CD8-positive, alpha-beta memory T cell (primary cell): ENCODE results near the gene RPH3AL. TPM values are rescaled to one million over a fixed set of nuclear protein-coding genes. Genes with fewer than 3 reads are reported as not detected.
"Not testable (repeated sequence)": the region's sequence is repeated elsewhere in the genome, so short reads cannot be mapped to it uniquely, and the experiment has no call there.

Experiments
- CTCF ChIA-PET: fragments of 350-600 bp; sonication (Branson Sonifier 250); formaldehyde crosslinking; loops from one replicate; lab custom pipeline; 2021; ENCODE audit warnings: antibody characterized with exemption; lab: Charles Lee
- POLR2A ChIA-PET: fragments of 350-600 bp; sonication (Branson Sonifier 250); formaldehyde crosslinking; loops from one replicate; lab custom pipeline; 2021; ENCODE audit warnings: antibody characterized with exemption; lab: Charles Lee
- DNase-seq, 5 donors: peaks; one replicate each; pipeline versions ENCODE4 v3.0.0 to v3.0.0-alpha.2; 2020 to 2022; ENCODE audit warnings: mixed read lengths in 1 of 5
- H3K27ac ChIP-seq: one replicate; pipeline ENCODE4 v1.7.0; 2013; ENCODE audit warnings: low read depth, mild to moderate bottlenecking, low read length, moderate library complexity
- H3K27me3 ChIP-seq: 2 replicates; pipeline ENCODE4 v1.7.0; 2013; ENCODE audit warnings: low read length, mild to moderate bottlenecking; ENCODE audit not compliant: insufficient read depth, poor library complexity, severe bottlenecking
- H3K36me3 ChIP-seq: 2 replicates; pipeline ENCODE4 v1.7.0; 2013; ENCODE audit warnings: mild to moderate bottlenecking, low read length, moderate library complexity; ENCODE audit not compliant: insufficient read depth
- H3K4me1 ChIP-seq: 2 replicates; pipeline ENCODE4 v1.7.0; 2013; ENCODE audit warnings: mild to moderate bottlenecking, low read length, moderate library complexity; ENCODE audit not compliant: insufficient read depth
- H3K4me3 ChIP-seq: 2 replicates; pipeline ENCODE4 v1.7.0; 2013; ENCODE audit warnings: mild to moderate bottlenecking, low read length
- H3K9me3 ChIP-seq: 2 replicates; pipeline ENCODE4 v1.7.0; 2013; ENCODE audit warnings: mild to moderate bottlenecking, low read length
- H3K27ac Mint-ChIP-seq, 8 donors: one replicate each; pipeline ENCODE4 v1.8.0; 2020 to 2021; ENCODE audit warnings: mixed read lengths in 8 of 8, mild to moderate bottlenecking in 6 of 8, inconsistent platforms in 3 of 8, moderate library complexity in 3 of 8
- H3K27me3 Mint-ChIP-seq, 2 donors: one replicate each; pipeline ENCODE4 v1.8.0; 2020 to 2021; ENCODE audit warnings: mixed read lengths in 2 of 2, mild to moderate bottlenecking in 1 of 2, moderate library complexity in 1 of 2
- H3K36me3 Mint-ChIP-seq, 3 donors: one replicate each; pipeline ENCODE4 v1.8.0; 2020 to 2021; ENCODE audit warnings: mixed read lengths in 3 of 3, inconsistent platforms in 1 of 3, mild to moderate bottlenecking in 1 of 3
- H3K4me1 Mint-ChIP-seq, 3 donors: one replicate each; pipeline ENCODE4 v1.8.0; 2020 to 2021; ENCODE audit warnings: mixed read lengths in 3 of 3, inconsistent platforms in 1 of 3, mild to moderate bottlenecking in 1 of 3
- H3K4me3 Mint-ChIP-seq, 7 donors: one replicate each; pipeline ENCODE4 v1.8.0; 2020 to 2021; ENCODE audit warnings: mixed read lengths in 7 of 7, mild to moderate bottlenecking in 6 of 7, moderate library complexity in 4 of 7, inconsistent platforms in 2 of 7
- H3K9me3 Mint-ChIP-seq, 5 donors: one replicate each; pipeline ENCODE4 v1.8.0; 2020 to 2022; ENCODE audit warnings: mixed read lengths in 5 of 5, mild to moderate bottlenecking in 3 of 5, moderate library complexity in 2 of 5, inconsistent platforms in 1 of 5
- polyA plus RNA-seq: library from polyadenylated mRNA; unstranded; fragments of 300-500 nt; fragmentation: Illumina TruSeq; gene quantifications from one replicate; pipeline ENCODE4 v1.2.3, GENCODE V29; 2021
- total RNA-seq, 2 experiments: library from RNA; stranded (reverse); gene quantifications; one replicate each; pipeline ENCODE4 v1.2.3, GENCODE V29; 2021

RPH3AL gene
- total and polyA plus RNA-seq, 3 experiments from 2014 or later = 0.91 to 3.7 (median 2.0) TPM

GRCh38 chr17:376936-377863, 24.6 kb upstream of the RPH3AL start:
- H3K27me3 ChIP-seq = no peaks in the 10 kb centered on the region
- no peaks in the 10 kb centered on the region for H3K9me3 ChIP-seq
- DNase-seq = no peak
- Mint-ChIP-seq H3K4me3 (no peak overlapping the region), H3K27ac (peak overlapping the region in 1 of 8 donors; percentile 41), H3K9me3 (no peaks in the 10 kb centered on the region), H3K36me3 (no peaks in the 10 kb centered on the region), H3K27me3 (peaks cover 0 to 2% of the 10 kb centered on the region in 2 donors), H3K4me1 (peaks cover 4 to 5% (median 4%) of the 10 kb centered on the region in 3 donors)
- CTCF ChIA-PET = no interaction called here
- H3K4me1 ChIP-seq = no peaks in the 10 kb centered on the region
- H3K4me3 ChIP-seq = no peak overlapping the region
- H3K36me3 ChIP-seq = no peaks in the 10 kb centered on the region
- POLR2A ChIA-PET = no interaction called here
- no peak overlapping the region for H3K27ac ChIP-seq

- Mint-ChIP-seq H3K36me3 (peaks cover 0 to 6% (median 0%) of the 10 kb centered on the region in 3 donors), H3K4me1 (no peaks in the 10 kb centered on the region), H3K27me3 (peaks cover 0 to 2% of the 10 kb centered on the region in 2 donors), H3K9me3 (peaks cover 0 to under 1% (median under 1%) of the 10 kb centered on the region in 5 donors), H3K27ac (no peak overlapping the region), H3K4me3 (no peak overlapping the region)
- no peak for DNase-seq
- no peak overlapping the region for H3K4me3 ChIP-seq
- no peaks in the 10 kb centered on the region for H3K4me1 ChIP-seq
- no peaks in the 10 kb centered on the region for H3K36me3 ChIP-seq
- ChIA-PET CTCF (no interaction called here), POLR2A (no interaction called here)
- H3K27me3 ChIP-seq = no peaks in the 10 kb centered on the region
- H3K27ac ChIP-seq = no peak overlapping the region
- no peaks in the 10 kb centered on the region for H3K9me3 ChIP-seq
These were observed 21.1 kb upstream of the RPH3AL start for GRCh38 chr17:373613-374230.

GRCh38 chr17:372157-373152, 19.8 kb upstream of the RPH3AL start:
- no peak for DNase-seq
- Histone ChIP-seq H3K36me3 (no peaks in the 10 kb centered on the region), H3K27me3 (no peaks in the 10 kb centered on the region), H3K9me3 (no peaks in the 10 kb centered on the region), H3K4me3 (no peak overlapping the region), H3K27ac (no peak overlapping the region), H3K4me1 (no peaks in the 10 kb centered on the region)
- Mint-ChIP-seq H3K36me3 (peaks cover 0 to 9% (median 5%) of the 10 kb centered on the region in 3 donors), H3K4me3 (no peak overlapping the region), H3K9me3 (peaks cover 0 to 9% (median 4%) of the 10 kb centered on the region in 5 donors), H3K4me1 (peaks cover 3 to 7% (median 3%) of the 10 kb centered on the region in 3 donors), H3K27ac (peak overlapping the region in 1 of 8 donors; percentile 42), H3K27me3 (peaks cover 0 to 4% of the 10 kb centered on the region in 2 donors)
- ChIA-PET POLR2A (no interaction called here), CTCF (no interaction called here)

GRCh38 chr17:371583-371982, 19.0 kb upstream of the RPH3AL start:
- DNase-seq = no peak
- ChIA-PET CTCF (no interaction called here), POLR2A (no interaction called here)

GRCh38 chr17:367656-368055, 15.0 kb upstream of the RPH3AL start:
- H3K27ac Mint-ChIP-seq, H3K27ac ChIP-seq, H3K9me3 ChIP-seq, POLR2A ChIA-PET, CTCF ChIA-PET, H3K4me1 ChIP-seq, H3K9me3 Mint-ChIP-seq, DNase-seq, H3K4me3 ChIP-seq, H3K27me3 Mint-ChIP-seq, H3K27me3 ChIP-seq, H3K36me3 ChIP-seq: not testable (repeated sequence)
- peaks cover 0 to 12% (median 5%) of the 10 kb centered on the region in 3 donors for H3K36me3 Mint-ChIP-seq
- peak overlapping the region in 3 of 7 donors; percentile 15 to 51 (median 33) for H3K4me3 Mint-ChIP-seq
- peaks cover 3 to 36% (median 10%) of the 10 kb centered on the region in 3 donors for H3K4me1 Mint-ChIP-seq

More at GRCh38 chr17:371583-371982, 19.0 kb upstream of the RPH3AL start:
- H3K27ac Mint-ChIP-seq = no peak overlapping the region
- H3K4me3 Mint-ChIP-seq = no peak overlapping the region
- Histone ChIP-seq H3K4me3 (no peak overlapping the region), H3K36me3 (no peaks in the 10 kb centered on the region), H3K27me3 (no peaks in the 10 kb centered on the region), H3K9me3 (no peaks in the 10 kb centered on the region), H3K4me1 (peaks cover 6% of the 10 kb centered on the region), H3K27ac (no peak overlapping the region)
- peaks cover 0 to 2% of the 10 kb centered on the region in 2 donors for H3K27me3 Mint-ChIP-seq
- H3K9me3 Mint-ChIP-seq = peaks cover 0 to 9% (median 4%) of the 10 kb centered on the region in 5 donors
- H3K4me1 Mint-ChIP-seq = peaks cover 3 to 15% (median 3%) of the 10 kb centered on the region in 3 donors
- peaks cover 0 to 9% (median 5%) of the 10 kb centered on the region in 3 donors for H3K36me3 Mint-ChIP-seq

- peak in 1 of 5 donors; percentile 21 for DNase-seq
- peaks cover 3 to 36% (median 10%) of the 10 kb centered on the region in 3 donors for H3K4me1 Mint-ChIP-seq
- H3K9me3 ChIP-seq, POLR2A ChIA-PET, H3K36me3 ChIP-seq, CTCF ChIA-PET, H3K4me1 ChIP-seq, H3K27ac ChIP-seq, H3K27me3 Mint-ChIP-seq, H3K4me3 ChIP-seq, H3K27me3 ChIP-seq, H3K9me3 Mint-ChIP-seq: not testable (repeated sequence)
- peak overlapping the region in 1 of 8 donors; percentile 78 for H3K27ac Mint-ChIP-seq
- peaks cover 0 to 12% (median 5%) of the 10 kb centered on the region in 3 donors for H3K36me3 Mint-ChIP-seq
- H3K4me3 Mint-ChIP-seq = peak overlapping the region in 3 of 7 donors; percentile 33 to 87 (median 39)
These were observed 14.3 kb upstream of the RPH3AL start for GRCh38 chr17:366657-367615.

- Mint-ChIP-seq H3K4me1 (peaks cover 3 to 36% (median 10%) of the 10 kb centered on the region in 3 donors), H3K9me3 (peaks cover 0 to 9% (median 4%) of the 10 kb centered on the region in 5 donors), H3K27ac (peak overlapping the region in 1 of 8 donors; percentile 52), H3K27me3 (peaks cover 0 to 4% of the 10 kb centered on the region in 2 donors), H3K36me3 (peaks cover 0 to 12% (median 5%) of the 10 kb centered on the region in 3 donors), H3K4me3 (peak overlapping the region in 1 of 7 donors; percentile 27)
- Histone ChIP-seq H3K4me1 (peaks cover 10% of the 10 kb centered on the region), H3K36me3 (no peaks in the 10 kb centered on the region), H3K27ac (no peak overlapping the region), H3K4me3 (no peak overlapping the region), H3K27me3 (no peaks in the 10 kb centered on the region), H3K9me3 (no peaks in the 10 kb centered on the region)
- ChIA-PET CTCF (no interaction called here), POLR2A (no interaction called here)
- no peak for DNase-seq
These were observed 12.2 kb upstream of the RPH3AL start for GRCh38 chr17:364766-365165.
